T-helper 22 cell (primary cell): ENCODE results near the gene CDK15.
"Not testable (repeated sequence)": the region's sequence is repeated elsewhere in the genome, so short reads cannot be mapped to it uniquely, and the experiment has no call there.

Experiments used
- DNase-seq: peaks from one replicate; pipeline ENCODE4 v3.0.0-alpha.2; 2020; ENCODE audit warnings: low read depth

Gene CDK15

DNA sequence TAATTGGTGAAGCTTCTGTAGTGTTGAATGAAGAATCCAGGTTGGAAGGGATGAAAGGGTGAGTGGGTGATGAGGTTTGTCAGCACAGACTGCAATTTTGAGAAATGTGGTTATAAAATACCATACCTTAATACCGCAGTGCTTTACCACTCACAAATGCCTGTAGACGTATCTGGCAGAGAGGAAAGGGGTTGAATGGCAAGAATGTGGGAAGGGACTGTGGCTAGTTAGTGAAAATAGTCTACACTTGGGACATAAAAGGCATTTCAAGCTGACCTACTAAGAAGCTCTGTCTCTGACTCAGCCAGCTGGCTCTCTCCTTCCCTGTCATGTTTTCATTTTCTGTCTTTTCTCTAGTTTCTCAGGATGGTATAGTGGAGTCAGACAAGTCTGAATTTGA, 25.1 kb downstream of the CDK15 start:
- no peak for DNase-seq

DNA sequence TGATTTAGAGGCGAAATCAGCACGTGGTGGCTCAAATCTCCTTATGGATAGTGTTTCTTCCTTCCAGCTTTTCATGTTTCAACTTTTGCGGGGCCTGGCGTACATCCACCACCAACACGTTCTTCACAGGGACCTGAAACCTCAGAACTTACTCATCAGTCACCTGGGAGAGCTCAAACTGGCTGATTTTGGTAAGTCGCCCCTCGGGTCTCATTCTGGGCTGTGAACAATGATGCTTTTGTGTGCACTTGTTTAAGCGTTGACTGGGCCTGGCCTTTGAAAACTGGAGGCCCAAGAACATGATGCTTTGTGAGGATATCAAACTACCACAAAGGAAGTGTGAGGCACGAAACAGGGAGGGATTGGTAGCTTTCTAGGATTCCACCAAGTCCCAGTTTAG, 27.4 kb downstream of the CDK15 start:
- DNase-seq, result no peak

DNA sequence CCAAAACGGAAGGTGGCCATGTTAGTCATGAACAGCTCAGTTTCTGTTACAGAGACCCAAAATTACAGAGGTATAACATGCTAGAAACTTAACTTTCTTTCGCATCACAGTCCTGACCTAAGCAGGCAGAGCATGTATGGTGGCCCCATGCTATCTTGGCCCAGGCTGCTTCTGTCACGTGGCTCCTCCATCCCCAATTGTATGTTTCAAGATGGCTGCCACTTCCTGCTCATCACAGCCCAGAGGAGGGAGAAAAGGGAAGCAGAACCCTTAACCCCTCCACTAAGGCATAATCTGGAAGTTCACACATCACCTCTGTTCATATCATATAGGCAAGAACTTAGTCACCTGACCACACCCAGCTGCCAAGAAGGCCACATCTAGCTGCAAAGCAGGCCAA, 28.7 kb downstream of the CDK15 start:
- DNase-seq, result no peak

DNA sequence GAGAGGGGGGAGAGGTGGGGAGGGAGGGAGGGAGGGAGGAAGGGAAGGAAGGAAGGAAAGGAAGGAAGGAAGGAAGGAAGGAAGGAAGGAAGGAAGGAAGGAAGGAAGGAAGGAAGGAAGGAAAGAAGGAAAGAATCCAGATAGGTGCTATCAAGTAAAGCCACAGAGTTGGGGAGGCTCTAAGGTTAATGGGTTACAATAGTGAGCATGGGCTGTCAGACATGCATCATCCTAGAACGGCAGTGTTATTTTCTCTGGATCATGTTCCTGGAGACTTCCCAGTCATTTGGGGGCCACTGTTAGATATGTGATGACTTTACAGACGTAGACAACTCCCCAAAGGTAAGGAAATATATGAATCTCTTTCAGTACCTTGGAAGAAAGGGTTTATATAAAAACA, 31.1 kb downstream of the CDK15 start:
- no peak for DNase-seq

DNA sequence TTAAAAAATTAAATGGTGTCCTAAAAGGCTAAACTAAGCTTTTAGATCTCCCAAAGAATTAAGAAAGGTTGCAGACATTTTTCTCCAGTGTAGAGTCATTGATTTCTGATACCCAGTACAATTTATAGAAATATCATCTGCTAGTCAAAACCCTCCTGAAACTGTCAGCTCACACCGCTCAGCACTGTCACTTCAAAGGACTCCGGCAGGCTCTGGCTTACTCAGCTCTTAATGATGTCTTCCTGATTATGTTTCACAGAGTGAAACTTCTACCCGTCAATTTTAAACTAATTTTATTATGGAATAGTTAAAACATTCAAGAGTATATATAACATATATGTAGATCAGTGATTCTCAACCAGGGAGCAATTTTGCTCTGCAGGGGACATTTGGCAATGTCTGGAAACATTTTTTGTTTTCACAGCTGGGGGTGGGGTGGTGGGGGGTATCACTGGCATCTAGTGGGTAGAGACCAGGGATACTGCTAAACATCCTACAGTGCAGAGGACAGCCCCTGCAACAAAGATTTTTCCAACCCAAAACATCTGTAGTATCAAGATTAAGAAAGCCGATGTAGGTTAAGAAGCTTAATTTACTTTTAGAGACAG, 31.6 kb downstream of the CDK15 start:
- no peak for DNase-seq

DNA sequence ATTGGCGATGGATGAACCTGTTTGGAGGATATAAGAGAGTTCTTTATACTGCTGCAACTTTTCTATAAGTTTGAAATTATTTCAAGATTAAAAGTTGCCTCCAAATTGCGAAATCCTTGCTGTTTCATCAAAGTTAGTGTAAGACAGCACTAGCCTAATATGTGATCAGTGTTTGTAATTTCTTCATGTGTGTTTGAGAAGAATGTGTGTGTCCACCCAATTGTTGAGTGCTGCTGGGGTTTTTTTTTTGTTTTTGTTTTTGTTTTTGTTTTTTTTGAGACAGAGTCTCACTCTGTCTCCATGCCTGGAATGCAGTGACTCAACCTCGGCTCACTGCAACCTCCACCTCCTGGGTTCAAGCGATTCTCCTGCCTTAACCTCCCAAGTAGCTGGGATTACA, 33.4 kb downstream of the CDK15 start:
- no peak for DNase-seq

DNA sequence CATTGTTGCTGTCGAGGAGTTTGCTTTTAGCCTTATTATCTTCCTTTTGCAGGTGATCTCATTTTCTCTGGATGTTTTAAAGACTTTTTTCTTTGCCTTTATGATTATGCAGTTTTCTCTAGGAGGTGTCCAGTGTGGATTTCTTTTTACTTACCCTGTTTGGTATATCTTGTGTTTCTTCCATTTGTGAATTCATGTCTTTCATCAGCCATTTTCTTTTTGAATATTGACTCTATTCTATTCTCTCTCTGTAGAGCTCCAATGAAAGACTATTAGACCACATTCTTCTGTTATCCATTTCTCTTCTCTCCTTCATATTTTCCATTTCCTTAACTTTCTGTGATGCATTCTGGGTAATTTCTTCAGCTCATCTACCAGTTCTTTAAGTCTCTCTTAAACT, 34.4 kb downstream of the CDK15 start:
- DNase-seq, result no peak

DNA sequence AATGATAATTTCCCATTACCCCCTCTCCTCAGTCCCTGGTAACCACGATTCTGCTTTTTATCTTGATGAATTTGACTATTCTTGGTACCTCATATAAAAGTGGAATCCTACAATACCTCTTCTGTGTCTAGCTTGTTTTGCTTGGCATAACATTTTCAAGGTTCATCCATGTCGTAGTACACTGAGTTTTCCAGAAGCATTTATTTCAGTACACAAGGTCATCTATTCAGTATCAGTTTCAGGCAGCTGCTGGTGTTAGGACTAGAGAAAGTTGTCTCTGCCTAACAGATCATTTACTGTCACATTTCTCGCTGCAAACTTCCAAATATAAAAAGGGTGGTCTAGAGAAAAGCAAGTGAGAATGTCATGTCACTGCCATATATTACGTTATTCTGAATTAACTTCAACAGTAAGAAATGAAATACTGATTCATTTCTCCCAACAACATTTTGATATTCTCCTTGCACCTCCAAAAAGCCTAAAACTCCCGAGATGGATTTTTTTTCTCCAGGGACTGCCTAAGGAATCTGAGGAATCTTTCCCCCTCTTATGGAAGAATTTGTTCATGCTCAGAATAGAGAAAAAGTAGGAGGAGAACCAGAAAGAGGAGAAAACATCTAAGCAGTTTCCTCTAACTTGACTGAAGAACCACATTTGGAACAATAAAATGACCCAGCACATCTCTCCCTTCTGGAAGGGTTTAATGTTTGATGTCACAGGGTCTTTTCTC, 36.0 kb downstream of the CDK15 start:
- no peak for DNase-seq

DNA sequence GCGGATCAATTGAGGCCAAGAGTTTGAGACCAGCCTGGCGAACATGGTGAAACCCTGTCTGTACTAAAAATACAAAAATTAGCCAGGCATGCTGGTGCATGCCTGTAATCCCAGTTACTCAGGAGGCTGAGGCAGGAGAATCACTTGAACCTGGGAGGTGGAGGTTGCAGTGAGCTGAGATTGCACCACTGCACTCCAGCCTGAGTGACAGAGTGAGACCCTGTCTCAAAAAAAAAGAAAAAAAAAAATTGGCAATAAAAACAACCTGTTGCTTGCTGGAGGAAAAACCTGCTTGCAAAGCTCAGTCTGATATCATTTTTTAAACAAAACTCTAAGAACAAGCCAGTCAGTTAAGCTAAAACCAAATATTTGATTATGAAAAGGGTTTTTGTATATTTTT, 38.6 kb downstream of the CDK15 start:
- not testable (repeated sequence) for DNase-seq

DNA sequence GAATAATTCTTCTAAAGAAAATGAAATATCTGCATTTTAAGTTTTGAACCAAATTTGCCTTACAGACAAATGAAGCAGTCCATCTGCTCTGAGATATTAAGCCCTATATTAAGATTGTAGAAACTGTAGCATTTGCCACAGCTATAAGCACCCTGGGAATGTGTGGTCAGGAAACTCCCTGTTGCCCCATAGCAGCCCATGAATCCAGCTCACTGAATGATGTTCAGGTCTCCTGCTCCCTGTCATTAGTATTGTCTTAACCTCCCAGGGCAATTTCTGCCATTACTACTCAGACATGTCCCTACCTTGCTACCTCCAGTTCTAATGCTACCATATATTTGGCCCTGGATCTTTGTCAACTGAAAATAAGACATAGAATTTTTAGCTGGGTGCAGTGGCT, 41.1 kb downstream of the CDK15 start:
- no peak for DNase-seq

DNA sequence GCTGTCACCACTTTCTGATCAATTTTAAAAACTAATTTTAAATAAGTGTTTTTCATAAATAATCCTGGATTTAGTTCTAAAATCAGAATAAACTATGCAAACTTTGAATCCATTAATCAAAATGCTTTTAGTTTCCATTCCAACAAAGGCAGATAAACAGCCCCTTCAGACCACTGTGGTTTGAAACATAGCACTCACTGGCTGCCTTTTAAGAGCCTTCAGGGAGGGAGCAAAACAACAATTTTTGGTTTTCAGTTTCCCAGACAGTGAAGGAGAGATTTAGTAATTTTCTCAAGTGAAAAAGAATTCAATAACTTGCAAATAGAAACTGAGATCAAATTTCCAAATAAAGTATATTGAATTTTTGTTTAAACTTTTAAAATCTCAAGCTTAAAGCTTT, 46.1 kb downstream of the CDK15 start:
- DNase-seq, result no peak

DNA sequence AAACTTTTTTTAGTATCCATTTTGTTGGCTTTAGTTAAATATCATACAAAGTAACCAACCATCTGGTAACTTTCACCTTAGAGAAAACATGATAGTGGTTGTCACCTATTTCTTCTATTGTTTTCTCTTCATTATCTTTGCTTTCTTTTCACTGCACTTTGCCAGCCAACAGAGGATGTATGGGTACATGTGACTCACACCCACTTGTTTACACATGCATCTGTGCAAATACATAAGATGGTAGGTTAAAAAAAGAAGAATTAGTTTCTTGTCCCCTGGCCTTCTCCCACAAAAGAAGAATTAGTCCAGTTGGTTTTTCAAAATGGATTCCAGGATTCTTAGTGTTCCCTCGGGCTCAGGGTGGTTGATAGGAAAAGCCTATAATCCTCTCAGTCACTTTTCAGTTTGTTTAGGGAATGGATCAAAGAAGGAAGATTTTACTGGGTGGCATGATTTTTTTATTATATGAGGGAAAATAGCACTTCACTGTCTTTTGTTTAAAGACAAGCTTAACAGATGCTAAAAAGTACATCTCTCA, 46.6 kb downstream of the CDK15 start:
- no peak for DNase-seq

DNA sequence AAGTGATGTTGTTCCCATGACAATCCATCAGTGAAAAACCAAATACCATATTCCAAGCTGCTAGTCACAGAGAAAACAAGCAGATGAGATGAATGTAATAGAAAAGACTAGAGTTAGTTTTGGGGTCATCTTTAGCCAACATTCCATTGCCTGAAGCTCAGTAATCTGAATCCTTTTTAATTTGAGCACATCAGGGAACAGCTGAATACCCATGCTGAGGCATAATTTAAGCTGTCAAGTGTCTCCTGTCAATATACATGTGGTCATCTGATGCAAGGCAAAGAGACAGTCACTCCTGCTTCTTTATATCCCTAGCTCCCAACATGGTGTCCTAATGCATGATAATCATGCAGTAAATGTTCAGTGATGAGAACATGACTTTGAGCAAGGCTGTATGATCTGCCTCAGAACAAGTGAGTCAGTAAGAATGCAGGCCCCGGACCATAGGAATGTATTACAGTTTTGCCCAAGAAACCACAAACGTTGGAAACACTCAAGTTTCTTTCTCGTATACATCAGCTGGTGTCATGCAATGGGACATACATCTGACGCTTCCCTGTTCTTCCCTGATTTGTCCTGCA, 48.0 kb downstream of the CDK15 start:
- DNase-seq, result no peak

DNA sequence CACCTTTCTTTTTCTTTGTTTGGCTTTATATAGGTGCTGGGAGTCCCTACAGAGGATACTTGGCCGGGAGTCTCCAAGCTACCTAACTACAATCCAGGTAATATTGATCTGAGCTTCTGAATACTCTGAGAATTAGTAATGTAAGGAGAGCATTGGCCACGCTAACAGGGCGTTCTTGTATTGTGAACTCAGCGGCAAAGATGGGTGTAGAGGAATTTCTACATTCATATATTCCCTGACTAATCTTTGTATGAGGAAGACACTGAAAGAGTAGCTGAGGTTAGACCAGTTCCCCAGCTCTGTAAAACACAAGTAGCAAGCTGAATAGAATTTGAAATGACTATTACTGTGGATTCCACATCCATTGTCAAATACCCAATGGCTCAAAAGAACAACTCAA, 48.5 kb downstream of the CDK15 start:
- no peak for DNase-seq

DNA sequence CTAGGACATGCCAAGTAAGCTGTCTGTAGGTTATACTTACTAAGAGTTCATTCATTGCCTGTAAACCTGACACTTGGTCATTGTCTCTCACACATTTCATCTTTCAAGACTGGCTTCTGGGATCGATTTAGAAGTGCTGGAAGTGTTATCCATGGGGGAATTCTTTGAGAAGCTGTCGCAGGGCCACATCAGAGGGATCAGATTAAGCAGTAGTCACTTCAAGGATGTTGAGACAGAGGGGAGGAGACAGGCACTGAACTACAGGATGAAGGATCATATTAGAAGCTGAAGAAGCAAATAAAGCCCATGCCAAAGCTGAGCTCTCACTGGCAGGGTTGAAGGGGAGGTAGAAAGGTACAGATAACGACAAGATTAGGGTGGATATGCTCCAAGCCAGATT, 49.0 kb downstream of the CDK15 start:
- DNase-seq, result no peak

DNA sequence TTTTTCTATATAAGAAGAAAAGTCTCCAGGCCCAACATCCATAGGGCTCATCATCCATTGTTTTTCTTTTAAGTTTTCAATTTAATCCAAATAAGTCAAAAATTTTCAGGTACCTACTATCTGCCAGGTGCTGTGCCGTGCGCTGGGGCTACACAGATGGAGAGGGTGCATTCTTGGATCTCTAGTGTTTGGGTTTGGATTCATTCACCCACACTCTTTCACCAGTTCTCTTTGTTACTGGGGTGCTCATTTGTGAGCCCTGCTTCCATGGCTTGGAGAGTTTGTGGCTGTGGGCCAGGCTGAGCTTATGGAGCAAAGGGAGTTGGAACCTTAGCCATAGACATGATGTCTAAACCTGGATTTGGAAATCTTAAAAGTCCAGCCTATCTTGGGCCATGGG, 51.0 kb downstream of the CDK15 start:
- no peak for DNase-seq

DNA sequence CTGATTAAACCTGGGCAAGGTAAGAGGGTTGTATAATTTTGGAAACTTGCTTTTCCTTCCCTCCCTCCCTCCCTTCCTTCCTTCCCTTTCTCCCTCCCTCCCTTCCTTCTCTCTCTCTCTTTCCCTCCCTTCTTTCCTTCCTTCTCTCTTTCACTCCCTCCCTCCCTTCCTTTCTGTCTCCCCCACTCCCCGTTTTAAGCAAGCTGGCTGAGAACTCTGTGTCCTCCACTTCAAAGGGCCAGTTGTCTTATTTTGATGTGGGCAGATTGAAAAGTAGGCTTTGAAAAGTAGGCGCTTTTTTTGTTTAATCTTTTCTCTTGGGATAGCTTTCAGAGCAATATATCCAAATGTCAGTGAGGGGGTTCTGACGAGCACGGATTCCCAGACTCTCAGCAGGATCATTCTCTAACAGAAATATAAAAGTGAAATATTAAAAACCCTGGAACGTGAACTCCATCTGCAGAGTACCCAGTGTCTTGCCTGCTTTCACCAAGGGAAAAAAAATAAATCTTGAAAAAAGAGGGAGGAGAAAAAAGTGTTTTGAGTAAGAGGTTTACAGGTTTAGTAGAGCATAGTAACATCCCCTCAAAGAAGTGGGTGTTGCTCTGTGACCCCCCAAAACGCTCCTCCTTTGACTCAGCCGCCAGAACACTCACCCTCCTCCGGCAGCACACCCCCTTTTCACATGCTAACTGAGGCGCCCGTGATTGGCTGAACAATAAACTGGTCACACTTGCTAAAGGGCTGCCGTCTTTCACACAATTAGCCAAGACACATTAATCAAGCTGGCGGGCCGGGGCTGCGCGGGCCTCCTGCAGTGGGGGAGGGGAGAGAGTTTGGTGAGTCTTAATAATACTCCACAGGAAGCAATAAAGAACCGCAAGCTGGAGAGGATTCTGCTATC, 52.2 kb downstream of the CDK15 start:
- no peak for DNase-seq

DNA sequence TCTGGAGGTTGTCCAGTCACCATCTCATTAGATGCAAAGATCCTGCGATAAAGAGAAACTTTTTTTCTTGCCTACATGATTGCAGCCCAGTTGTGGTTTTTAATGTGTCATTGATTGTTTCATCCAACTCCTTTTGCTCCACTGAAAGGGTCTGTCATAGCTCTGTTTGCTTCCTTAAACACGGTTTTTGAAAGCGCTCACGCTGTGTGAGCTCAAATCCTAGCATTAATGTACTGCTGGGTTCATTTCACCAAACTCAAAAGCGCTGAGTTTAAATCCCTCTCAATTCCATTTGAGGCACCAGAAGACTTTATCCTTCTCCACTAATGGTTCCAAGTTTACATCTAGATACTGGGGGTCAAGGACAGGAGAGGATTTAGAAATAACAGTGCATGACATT, 53.6 kb downstream of the CDK15 start:
- DNase-seq, result no peak

DNA sequence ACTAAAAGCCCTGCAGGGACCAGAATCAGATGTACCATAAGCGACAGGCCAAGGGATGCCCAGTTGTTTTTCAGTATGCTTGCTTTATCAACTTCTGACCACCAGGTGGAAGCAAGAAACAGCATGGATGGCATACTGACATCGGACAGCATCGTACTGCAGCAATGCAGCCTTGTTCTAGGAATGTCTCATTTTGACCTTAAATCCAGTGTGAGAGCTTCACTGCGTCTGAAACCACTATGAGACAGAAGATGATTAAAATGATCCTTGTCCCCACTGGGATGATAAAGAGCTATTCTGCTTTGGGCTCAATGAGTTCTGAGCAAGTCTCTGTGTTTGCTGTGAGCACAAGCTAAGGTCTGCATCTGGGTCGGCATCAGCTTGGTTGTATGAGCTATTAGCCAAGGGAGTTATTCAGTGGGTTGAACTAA, 54.3 kb downstream of the CDK15 start:
- no peak for DNase-seq

DNA sequence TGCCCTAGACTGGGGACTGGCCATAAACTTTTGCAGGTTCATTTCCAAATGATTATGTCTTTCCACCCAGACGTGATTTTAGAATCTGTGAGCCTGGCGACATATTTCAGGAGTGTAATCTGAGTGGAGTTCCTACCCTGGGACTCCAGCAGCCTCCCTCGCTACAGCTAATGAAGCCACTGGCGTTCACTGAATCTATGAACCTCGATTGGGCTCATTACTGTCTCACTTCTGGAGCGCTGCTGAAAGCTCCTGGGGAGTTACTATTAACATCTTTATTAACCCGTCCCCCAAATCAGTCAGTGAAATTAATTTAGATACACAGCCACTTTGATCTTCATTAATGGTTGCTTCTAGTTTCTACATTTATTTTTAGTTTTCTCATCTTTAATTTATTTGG, 56.5 kb downstream of the CDK15 start:
- no peak for DNase-seq

DNA sequence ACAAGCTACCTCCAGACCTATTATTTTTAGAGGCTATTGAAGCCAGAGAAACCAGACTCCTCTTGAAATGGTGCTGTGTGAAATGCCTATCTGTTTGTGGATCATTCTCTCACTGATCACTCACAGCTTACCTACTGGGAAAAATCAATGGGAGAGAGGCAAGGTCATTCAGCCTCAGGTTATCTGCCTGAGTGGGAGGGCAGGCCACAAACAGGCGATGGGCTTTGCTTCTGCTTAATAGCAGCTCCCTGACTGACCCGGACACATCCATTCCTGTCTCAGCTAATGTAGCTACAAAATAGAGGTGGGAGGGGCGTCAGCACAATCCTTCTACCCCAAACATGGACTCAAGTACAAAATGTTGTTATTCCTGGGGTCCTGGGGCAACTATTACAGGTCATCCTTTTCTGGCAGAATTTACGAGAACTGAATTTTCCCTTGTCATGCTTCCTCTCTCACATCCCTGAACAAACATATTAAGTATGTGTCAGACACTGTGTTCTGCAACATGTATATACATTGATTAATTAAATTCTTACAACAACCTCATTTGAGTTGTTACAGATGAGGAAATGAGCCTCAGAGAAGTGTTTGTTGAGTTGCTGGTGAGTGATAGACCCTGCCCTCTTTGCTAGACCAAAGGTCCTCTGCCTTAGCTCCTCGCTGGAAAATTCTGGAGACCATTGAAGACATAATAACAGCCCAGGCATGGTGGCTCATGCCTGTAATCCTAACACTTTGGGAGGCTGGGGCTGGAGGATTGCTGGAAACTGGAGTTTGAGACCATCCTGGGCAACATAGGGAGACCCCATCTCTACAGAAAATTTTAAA, 60.5 kb downstream of the CDK15 start:
- DNase-seq, result no peak

DNA sequence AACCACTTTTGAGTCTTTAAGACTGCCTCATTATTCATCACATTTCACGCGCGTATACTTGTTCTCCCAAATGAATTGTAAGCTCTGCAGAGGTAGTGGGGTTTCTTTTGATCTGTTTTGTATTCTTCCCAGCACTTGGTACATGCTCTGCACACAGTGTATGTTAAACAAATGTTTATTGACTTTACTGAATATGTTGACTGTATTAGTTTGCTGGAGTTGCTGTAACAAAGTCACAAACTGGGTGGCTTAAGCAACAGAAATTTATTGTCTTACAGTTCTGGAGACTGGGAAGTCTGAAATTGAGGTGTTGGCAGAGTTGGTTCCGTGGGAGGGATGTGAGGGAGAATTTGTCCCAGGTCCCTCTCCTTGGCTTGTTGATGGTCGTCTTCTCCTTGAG, 65.1 kb downstream of the CDK15 start:
- no peak for DNase-seq
